ENCODE data around the gene USP34. TPM values are rescaled to one million over a fixed set of nuclear protein-coding genes. Genes with fewer than 3 reads are reported as not detected.

The USP34 gene
- total and polyA plus RNA-seq, 2 of the 8 experiments (the other 6 are each of a cell fraction or from before 2014, with no cell fraction given), result 56.7 to 91.7 TPM

DNA sequence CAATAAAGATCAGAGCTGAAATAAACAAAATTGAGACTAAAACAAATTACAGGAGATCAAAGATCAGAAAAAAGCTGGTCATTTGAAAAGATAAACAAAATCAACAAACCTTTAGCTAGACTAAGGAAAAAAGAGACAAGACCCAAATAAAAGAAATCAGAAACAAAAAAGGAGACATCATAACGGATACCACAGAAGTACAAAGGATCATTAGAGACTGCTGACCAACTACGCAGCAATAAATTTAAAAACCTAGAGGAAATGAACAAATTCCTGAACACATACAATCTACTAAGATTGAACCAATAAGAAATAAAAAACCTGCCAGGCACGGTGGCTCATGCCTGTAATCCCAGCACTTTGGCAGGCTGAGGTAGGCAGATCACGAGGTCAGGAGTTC is 33.7 kb downstream of the USP34 start:
- Histone ChIP-seq H3K4me1 (replicated peaks in 1 of 4; ENCODE audit: control insufficient read depth in 3 of 4, insufficient read depth in 4 of 4, low read length in 3 of 4) (peaks cover 0 to 18% (median 5%) of the 10 kb centered on the region in 4 experiments; a peak in 6 of 7 replicates), H2BK12ac (ENCODE audit: low read depth, low read length) (no peak overlapping the region), H3K27ac (ENCODE audit: low read depth, low read length) (no peak overlapping the region), H3K14ac (ENCODE audit: insufficient read length) (no peak overlapping the region), H3K18ac (ENCODE audit: extremely low read depth, low read length) (no peak overlapping the region), H3K27me3 (replicated peaks in 1 of 4; ENCODE audit: control insufficient read depth in 3 of 4, extremely low read depth in 1 of 4, insufficient read depth in 3 of 4, low read length in 3 of 4) (no peaks in the 10 kb centered on the region), H3K9ac (replicated peaks in 1 of 4; ENCODE audit: extremely low read depth in 1 of 4, low read depth in 3 of 4, low read length in 3 of 4) (no peak overlapping the region), H2BK15ac (ENCODE audit: low read length) (no peak overlapping the region), H2AK5ac (ENCODE audit: low read depth, low read length) (no peak overlapping the region), H2AFZ (ENCODE audit: low read length) (no peak overlapping the region), H3K9me3 (ENCODE audit: insufficient read depth in 2 of 2, low read depth in 1 of 2, low read length in 1 of 2) (no peaks in the 10 kb centered on the region), H3K36me3 (ENCODE audit: control insufficient read depth in 2 of 4, insufficient read depth in 4 of 4, low read length in 3 of 4) (no peaks in the 10 kb centered on the region), H3K23me2 (ENCODE audit: low read depth, low read length) (no peaks in the 10 kb centered on the region), H3K4me3 (ENCODE audit: extremely low read depth in 1 of 4, insufficient read depth in 2 of 4, low read depth in 3 of 4, low read length in 4 of 4) (no peak overlapping the region), H4K8ac (ENCODE audit: extremely low read depth, insufficient read depth, low read length) (no peak overlapping the region), H2BK5ac (ENCODE audit: low read depth, low read length) (no peak overlapping the region), H4K91ac (replicated peaks; ENCODE audit: insufficient read length, low read length) (no peak overlapping the region), H3K56ac (replicated peaks; ENCODE audit: insufficient read length, low read depth, low read length) (no peak overlapping the region), H4K20me1 (replicated peaks in 1 of 2; ENCODE audit: control insufficient read depth in 1 of 2, insufficient read depth in 2 of 2, low read length in 2 of 2) (peaks cover 21 to 38% of the 10 kb centered on the region in 2 experiments), H3K79me2 (ENCODE audit: control insufficient read depth in 1 of 2, insufficient read depth in 2 of 2, low read length in 2 of 2) (peaks cover 35 to 98% of the 10 kb centered on the region in 2 experiments), H3K4me2 (ENCODE audit: insufficient read depth in 1 of 2, low read depth in 2 of 2, low read length in 2 of 2) (no peak overlapping the region), H2BK120ac (replicated peaks; ENCODE audit: low read depth, low read length) (no peak overlapping the region), H3K23ac (ENCODE audit: insufficient read length) (no peak overlapping the region), H3K79me1 (ENCODE audit: low read depth, low read length) (peaks cover 27% of the 10 kb centered on the region), H3K4ac (replicated peaks; ENCODE audit: insufficient read length, low read depth, low read length) (no peak overlapping the region), H4K5ac (ENCODE audit: insufficient read length, low read depth, low read length) (no peak overlapping the region), H2BK20ac (ENCODE audit: low read length) (no peak overlapping the region)
- 87% methylated on average over 4 of the region's 4 CpGs; no CpG with 5 or more reads in 1 of the 2 experiments for WGBS, 2 experiments (ENCODE audit: extremely low coverage in 1 of 2, insufficient coverage in 1 of 2, insufficient read length in 1 of 2, insufficient replicate concordance in 2 of 2, low coverage in 1 of 2, low lambda C conversion rate in 2 of 2, missing lambda C conversion rate in 1 of 2)
- FAIRE-seq, result no peak
- CTCF ChIA-PET (ENCODE audit: partially characterized antibody), result interaction anchor here (4.8 kb wide), 1 partner anchor 11 kb away, joined by 24 read pairs; no protein-coding TSS in a partner anchor
- DNase-seq (ENCODE audit: low read depth in 1 of 2, low spot score in 2 of 2), result no peak
- POLR2A ChIA-PET (ENCODE audit: partially characterized antibody), result no interaction called here
- TF ChIP-seq JUN (IDR thresholded peaks at IDR 0.05; ENCODE audit: low read depth, low read length) (no peak), SIX5 (IDR thresholded peaks at IDR 0.05; ENCODE audit: low read depth, low read length) (no peak), TAF1 (IDR thresholded peaks at IDR 0.05; ENCODE audit: low read depth, low read length) (no peak), YY1 (IDR thresholded peaks at IDR 0.05; ENCODE audit: low read depth, low read length) (no peak), POLR2AphosphoS5 (IDR thresholded peaks at IDR 0.05; ENCODE audit: low read depth, low read length) (no peak), BCL11A (IDR thresholded peaks at IDR 0.05; ENCODE audit: low read depth in 2 of 2, low read length in 2 of 2) (no peak), CTCF (IDR thresholded peaks at IDR 0.05; ENCODE audit: control extremely low read depth in 1 of 3, insufficient read depth in 1 of 3, low read depth in 1 of 3, low read length in 3 of 3) (no peak), ATF2 (IDR thresholded peaks at IDR 0.05; ENCODE audit: low read length) (no peak), RAD21 (IDR thresholded peaks at IDR 0.05 in 1 of 2, conservative IDR thresholded peaks at IDR 0.05 in 1 of 2; ENCODE audit: low read depth in 2 of 2, low read length in 2 of 2) (no peak), SP1 (IDR thresholded peaks at IDR 0.05; ENCODE audit: low read depth, low read length) (no peak), POLR2A (IDR thresholded peaks at IDR 0.05; ENCODE audit: control extremely low read depth in 1 of 2, low read depth in 2 of 2, low read length in 2 of 2) (no peak)

Measured in H1 (cell line).